ENCODE measurements around the gene CTSD.

The CTSD gene

DNA sequence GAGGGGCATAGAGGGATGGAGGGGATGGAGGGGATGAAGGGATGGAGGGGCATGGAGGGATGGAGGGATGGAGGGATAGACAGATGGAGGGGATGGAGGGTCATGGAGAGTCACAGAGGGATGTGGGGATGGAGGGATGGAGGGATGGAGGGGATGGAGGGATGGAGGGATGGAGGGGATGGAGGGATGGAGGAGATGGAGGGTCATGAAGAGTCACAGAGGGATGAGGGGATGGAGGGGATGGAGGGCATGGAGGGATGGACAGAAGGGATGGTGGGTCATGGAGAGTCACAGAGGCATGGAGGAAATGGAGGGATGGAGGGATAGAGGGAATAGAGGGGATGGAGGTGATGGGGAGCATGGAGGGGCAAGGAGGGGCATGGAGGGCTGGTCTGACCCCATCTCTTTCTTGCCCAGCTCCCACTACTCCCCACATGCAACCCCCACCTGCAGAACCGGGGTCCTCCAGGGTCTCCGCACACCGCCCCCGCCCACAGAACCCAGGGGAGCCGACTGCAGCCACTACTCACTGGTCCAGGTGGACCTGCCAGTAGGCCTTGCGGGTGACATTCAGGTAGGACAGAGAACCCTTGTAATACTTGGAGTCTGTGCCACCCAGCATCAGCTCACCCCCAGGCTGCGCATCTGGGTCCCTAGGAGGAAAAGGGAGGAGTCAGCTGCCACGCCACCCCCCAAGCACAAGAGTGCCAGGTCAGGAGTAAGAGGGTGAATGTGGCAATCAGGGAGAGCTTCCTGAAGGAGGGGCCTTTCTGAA is 9.2 kb downstream of the CTSD start:
- DNase-seq, result no peak

DNA sequence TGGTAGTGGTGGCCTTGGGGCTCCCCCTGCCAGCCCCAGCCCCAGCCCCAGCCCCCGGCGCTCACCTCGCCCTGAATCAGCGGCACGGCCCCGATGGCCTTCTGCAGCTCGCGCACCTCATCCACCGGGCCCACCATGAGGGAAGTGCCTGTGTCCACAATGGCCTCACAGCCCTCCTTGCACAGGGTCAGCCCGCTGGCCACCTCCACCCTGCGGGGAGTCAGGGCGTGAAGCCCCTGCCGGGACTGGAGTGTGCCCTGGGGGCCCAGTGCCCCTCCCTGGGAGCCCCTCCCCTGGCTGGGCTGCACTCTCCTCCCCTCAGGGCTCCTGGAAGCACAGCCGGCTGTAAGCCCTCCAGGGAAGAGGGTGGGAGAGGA is 9.8 kb downstream of the CTSD start:
- DNase-seq, result no peak

DNA sequence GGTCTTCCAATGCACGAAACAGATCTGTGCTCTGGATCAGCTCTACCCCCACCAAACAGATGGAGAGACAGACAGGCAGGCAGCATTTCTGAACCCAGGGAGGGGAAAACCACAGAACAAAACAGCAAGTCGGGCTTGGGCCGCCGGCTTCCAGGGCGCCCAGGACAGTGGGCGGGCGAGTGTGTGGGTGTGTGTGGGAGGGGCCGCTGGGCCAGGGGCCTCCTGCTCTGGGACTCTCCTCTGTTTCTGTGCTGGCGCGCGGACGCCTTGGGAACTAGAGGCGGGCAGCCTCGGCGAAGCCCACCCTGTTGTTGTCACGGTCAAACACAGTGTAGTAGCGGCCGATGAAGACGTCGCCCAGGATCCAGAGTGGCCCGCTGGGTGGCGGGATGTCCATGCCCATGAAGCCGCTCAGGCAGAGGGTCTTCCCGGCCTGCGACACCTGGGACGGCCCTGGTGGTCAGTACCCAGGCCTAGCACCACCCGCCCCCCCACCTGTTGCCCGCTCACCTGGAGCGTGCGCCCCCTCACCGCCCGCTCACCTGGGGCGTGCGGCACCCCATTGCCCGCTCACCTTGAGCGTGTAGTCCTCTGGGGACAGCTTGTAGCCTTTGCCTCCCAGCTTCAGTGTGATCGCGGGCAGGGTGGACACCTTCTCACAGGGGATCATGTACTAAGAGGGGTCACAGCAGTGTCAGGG is 10.3 kb downstream of the CTSD start:
- no peak for DNase-seq

DNA sequence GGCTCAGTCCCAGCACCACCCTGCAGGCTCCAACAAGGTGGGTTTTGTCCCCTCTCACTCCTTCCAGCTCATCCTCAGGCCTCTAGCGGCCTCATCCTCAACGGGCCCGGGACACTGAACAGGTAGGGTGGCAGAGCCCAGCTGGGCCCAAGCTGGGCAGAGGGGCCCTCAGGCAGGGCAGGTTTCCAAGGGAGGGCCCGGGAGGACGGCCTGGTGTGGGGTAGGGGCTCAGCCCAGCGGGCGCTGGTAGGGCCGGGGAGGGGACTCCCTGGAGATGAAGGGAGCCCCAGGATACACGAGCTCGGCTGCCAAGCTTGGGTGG is 10.9 kb downstream of the CTSD start:
- DNase-seq, result no peak

DNA sequence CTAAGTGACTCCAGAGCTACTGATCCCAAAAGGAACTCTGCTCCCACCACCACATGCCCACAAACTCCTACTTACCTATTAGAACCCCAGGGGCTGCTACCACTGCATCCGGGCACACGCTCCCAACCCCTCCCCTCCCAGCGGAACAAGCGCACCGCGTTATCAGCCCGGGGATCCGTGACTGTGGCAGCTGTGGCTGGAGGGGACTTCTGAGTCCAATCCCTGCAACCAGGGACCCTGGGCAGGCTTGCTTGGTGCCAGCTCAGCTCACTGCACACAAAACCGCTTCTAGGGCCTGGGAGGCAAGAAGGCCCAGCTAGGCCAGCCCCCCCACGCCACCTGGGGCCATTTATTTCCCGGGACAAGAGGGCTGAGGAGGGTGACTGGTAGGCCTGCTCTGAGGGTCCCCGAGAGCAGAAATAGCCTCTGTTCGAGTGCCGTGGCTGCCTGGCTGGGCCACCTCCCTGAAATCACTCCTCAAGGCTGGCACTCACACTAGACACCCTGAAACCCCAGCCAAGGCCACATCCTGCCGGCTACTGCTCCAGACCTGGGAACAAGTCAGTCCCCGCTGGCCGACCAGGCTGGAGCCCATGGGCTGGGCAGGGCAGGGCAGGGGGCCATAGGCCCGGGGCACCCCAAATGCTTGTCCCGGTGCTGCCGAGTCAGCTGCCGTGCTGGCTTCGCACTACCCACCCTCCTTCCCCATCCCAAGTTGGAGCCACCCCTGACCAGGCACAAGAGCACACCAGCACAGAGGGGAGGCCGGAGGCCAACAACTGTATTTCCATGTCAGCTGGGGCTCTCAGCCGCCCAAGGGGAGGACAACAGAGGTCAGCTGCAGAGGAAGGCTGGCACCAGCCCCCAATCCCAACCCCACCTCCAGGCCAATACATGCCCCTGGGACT is 11.5 kb downstream of the CTSD start:
- DNase-seq, result no peak

DNA sequence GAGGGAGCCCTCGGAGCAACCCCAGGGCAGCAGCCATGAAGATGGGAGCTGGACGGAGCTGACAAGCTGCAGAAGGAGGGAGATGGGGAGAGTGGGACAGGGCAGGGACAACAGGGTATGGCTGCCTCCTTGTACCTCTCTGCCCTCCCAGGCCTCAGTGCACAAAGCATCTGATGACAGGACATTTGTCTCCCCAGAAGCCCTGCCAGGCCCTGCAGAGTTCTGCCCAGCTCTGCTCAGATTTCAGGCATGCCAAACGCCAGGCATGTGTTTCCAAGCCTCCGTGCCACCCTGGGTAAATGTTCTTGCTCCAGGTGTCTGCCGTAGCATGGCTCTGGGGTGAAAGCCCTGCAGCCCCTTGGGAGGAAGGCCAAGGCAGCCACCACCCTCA is 12.2 kb downstream of the CTSD start:
- no peak for DNase-seq

DNA sequence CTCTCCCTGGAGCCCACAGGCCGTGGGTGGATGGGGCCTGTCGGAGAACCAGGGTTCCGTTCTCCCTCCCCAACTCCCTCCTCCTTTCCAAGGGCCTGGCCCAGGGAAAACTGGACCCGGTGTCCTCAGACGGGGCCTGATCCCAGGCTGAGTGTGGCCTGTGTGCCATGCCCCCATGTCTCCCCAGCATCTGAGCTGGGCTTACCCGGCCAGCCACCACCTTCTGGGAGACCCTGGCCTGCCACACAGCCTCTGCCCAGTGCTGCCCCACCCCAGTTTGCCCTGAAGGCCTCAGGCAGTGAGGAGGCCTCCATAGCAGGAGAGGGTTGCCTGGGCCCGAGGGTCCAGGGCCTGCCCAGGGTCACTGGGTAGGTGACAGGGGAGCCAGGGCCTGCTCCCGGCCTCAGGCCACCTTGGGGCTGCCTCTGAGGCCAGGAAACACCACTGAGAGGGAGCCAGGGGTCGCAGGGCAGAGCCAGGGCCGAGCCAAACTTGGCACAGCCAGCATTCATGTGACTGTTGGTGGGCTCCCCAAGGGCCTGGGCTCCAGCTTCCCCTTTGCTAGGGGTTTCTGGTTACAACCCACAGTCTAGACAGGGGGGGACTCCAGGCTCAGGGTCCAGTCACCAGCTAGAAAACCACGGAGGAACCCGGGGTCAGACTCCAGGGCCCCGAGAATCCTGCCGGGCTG is 12.7 kb downstream of the CTSD start:
- DNase-seq, result no peak

DNA sequence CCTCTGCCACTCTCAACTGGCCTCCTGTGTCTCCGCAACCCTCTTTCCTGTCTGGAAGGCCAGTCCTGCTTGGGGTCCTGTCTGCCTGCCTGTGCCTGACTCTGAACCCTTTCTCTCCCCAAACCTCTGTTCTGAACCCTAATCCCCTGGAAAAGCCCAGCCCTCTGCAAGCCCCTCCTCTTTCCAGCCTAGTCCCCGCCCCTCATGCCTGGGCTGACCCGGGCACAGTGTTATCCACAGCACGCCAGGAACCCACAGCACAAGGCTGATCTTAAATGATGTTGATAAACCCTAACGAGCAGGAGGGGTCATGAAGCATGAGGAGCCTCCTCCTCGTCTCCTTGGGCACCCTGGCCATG is 13.3 kb downstream of the CTSD start, which contains the start of gene IFITM10:
TSS of gene IFITM10 (minus strand) at position 115 of the 359 bp plus-strand sequence. CDS start 153 bp downstream, outside the sequence.
- no peak for DNase-seq

DNA sequence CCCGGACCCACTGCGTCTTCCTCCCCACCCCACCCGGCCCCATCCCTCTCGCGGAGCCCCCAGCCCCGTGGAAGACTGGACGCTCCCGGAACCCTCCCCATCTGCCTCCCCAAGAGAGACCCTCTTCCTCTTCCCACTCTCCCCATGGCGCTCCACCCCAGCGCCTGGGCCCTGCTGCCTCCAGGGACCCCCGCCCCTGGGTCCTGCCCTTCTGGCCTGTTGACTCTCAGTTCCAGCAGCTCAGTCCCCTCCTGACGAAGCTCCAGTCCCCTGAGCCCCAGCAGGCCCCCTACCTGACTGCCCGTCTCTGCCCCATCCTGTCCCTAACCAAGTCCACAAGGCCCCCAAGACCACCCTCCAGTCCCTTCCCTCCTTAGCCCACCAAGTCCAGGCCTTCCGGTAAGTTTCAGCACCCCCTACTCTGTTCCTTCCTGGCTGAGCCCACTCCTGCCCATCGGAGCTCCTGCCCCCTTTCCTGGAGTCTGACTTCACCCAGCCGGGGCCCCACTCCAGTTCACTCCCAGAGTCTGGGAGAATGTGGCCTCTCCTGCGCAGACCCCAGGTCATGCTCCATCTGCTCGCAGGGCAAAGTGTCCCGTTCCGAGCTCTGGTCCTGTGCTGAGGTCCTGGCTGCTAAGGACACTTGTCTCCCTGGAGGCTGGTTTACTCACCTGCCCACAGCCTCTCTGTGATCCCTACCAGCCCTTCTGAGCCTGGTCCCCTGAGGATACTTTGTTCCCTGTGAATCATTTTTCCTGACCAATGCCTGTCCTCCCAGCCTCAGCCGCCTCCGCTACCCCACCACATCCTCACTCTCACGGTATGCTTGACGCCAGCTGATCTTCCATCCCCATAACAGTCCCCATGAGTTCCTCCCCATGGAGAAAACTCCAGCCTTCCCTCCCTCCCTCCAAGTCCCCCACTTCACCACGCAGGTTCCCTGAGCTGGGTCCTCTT is 14.1 kb downstream of the CTSD start:
- no peak for DNase-seq

DNA sequence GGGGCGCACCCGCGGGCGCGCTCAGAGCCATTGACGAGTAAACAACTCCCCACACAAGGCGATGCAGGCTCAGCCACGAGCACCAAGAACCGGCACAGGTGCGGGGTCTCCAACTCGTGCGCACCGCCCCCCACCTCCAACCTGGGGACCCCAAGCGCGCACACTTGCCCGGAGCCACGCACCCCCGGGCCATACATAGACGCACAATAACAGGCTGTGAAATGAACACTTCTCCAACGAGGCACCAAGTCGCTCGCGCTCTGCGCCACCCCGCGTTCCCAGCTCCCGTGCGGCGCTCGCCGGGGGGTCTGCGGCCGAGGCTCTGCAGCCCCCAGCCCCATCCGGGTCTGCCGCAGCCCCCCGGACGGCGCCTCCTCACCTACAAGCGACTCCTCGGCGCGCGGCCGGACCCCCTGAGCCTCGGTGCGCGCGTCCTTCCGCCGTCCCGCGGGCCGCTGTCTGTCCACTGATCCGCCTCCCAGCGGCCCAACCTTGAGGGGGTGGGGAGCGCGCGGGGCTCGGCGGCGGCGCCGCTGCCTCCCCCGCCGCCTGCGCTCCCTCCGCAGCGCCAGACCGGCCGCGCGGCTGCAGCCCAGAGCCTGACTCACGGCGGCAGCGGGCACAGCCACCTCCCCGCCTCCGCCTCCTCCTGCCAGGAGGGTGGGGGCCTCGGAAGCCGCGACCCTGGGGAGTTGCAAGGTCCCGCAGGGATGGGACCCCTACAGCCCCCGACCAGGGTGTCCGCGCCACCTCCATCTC is 14.9 kb downstream of the CTSD start:
- DNase-seq, result no peak

DNA sequence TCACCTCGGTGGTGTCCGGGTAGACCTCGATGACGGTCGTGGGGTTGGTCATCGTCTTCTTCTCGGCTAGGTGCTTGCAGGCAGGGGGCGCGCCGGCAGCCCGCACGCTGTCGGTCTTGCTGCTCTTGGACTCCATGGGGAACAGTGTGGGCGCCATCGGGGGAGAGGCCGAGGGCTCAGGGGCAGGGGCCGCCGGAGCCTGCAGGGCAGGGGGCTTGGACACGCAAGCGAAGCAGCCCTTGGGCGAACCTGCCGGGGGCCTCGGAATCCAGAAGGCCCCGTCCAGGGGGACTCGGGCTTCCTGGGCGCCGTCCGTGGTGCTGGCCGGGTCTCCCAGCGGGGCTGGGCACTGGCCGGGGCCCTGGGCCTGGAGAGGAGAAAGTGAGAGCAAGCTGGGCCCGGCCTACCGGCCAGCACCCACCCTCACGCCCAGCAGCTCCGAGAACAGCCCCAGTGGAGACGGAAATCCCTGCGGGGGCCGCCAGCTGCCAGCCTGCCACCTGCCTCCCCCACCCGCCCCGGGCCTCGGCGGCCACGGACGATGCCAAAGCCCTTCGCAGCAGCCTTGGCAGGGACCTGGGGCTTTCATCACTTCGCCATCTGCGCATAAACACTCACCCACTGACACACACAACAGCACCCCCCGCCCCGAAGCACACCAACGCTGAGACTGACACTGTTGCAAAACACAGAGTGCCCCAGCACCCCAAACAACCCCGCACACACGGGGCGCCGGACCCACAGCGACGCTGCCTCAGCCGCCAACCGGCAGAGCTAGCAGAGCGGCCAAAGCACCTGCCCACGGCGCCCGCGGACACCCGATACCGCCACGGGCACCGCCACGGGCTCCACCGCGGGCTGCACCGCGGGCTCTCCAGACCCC is 15.7 kb downstream of the CTSD start:
- DNase-seq, result no peak

DNA sequence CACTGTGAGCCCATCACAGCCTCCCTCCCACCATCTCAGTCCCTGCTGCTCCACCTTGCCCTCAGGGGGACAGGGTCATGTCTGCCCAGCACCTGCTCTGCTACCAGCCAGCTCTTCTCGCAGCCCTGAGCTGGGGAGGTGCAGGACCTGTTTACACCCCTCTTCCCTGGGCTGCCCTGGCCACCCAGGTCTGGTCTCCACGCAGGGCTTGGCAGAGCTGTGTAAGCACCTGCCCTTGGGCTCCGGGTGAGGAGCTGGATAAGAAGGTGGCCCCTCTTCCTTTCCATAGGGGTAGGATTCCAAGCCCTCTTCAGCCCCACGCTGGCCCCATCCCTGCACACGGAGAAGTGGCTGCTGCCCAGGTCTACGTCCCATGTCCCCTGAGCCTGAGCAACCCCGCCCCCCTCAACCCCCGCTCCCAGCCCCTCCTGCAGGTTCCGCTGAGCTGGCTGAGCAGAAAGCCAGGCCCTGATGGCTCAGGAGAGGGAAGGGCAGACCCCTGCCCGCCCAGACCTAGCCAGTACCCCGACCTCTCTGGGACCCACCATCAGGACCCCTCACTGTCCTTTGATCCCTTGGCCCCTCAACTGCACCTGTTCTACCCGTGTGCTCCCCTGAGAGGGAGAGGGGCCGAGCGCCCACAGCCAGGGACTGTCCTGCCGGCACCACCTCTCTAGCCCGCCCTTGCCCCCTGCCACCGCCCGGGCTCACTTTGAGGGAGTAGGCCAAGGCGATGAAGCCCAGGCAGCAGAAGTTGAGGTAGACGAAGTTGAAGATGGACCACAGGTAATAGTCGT is 16.6 kb downstream of the CTSD start:
- no peak for DNase-seq

DNA sequence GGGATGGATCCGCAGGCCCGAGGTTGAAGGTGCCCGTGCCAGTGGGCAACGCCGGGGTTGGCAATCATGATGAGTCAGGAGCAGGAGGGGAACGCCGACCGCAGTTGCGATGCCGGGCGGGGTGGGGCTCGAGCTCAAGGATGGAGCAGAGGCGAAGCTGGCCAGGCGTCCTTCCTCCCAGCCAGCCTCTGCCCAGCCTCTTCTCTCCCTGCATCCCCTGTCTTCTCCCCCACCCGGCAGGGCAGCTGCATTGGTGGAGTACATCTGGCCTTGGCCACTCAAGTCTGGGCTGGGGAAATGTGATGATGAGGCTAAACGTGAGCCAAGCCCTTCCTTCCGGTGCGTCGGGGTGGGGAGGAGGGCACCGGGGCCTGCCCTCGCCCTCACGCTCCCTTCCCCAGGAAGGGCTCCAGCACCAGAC is 17.2 kb downstream of the CTSD start:
- DNase-seq, result no peak

DNA sequence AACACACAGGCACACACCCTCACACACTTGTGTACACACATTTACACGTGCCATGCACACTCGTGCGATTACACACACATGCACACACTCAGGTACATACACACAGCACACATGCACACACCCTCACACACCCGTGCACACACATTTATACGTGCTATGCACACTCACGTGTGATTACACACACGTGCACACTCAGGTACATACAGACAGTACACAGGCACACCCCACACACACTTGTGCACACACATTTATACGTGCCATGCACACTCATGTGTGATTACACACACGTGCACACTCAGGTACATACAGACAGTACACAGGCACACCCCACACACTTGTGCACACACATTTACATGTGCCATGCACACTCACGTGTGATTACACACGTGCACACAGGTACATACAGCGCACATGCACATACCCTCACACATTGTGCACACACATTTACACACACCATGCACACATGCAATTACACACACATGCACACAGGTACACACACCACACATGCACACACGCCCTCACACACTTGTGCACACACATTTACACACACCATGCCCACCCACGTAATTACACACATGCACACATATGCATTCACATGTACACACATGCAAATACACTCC is 17.9 kb downstream of the CTSD start:
- DNase-seq, result no peak

DNA sequence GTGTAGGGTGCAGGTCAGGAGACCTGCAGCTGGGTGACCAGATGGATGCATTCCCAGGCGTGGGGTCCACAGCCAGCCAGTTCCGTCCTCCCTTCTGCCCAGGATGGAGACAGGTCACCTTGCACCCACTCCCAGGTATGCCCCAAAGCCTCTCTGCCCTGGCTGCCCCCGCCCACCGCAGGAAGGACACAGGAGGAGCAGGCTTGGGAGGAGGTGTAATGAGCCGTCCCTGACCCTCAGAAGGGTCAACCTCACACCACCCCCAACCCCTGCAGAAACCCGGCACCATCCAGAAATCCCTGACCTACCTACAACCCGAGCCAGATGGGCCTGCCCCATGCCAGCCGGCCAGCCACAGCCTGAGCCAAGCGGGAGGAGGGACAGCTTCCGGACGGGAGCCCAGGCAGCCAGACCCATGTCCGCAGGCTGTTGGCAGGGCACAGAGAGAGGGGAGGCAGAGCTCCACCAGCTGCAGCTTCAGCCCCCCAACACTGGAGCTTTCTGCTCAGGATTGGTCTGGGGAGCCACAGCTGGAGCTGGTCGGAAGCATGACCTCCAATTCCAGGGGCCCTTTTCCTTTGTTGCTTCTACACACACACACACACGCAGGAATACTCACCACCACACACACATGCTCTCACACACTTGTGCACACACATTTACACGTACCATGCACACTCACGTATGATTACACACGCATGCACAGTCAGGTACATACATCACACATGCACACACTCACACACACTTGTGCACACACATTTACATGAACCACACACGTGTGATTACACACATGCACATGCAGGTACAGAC is 18.6 kb downstream of the CTSD start:
- no peak for DNase-seq

DNA sequence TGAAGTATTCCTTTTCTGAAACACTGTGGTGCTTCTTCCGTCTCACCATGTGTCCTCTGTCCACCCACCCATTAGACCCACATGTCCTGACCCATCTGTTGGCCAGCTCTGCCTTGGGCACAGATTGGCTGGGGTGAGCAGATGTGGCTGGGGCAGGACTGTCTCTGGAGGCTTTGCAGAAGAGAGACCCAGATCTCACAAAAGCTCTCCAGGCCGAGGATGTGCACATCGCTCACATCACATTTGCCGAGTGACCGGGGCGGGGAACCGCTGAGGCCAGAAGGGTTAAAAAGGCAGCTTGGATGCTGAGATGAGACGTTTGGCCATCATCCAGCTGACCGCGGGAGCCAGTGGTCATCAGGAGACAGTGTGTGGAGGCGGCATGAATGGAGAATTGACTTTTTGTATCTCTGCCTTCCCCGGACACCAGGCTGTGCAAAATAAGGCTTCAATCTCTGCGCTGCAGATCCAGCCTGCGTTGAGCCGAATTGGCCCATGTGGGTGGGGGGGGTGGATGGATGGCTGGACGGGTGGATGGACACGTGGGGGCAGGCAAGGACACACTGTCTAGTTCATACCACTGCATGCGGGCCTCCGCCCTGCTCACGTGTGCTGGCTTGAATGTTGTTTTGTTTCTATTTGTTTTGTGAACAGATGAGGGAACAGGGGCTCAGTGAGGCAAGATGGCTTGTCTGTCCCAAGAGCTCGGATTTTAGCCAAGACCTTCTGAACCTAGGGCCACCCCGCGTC is 19.4 kb downstream of the CTSD start:
- DNase-seq, result no peak

DNA sequence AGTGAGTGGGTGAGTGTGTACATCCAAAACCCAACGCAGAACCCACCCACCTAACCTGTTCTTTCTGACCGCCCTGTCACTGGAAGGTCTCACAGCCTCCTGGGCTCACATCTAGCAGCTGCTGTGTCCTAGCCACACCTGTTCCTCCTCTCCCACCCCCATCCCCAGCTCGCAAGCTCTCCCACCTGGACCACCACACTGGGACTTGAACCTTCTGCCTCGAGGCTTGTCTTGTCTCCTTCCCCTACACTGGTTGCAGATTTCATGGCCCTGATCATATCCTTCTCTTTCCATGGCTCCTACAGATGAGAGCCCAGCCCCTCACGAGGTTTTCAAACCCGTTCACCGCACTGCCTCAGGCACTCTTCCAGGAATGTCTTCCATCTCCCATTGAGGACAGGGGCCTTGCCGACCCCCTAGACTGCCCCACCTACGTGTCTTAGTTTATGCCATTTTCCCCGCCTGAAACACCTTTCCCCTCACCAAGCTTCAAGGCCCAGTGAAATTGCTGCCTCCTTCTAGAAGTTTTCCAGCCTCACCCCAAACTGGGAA is 20.1 kb downstream of the CTSD start:
- DNase-seq, result no peak

Measured in stimulated activated CD4-positive, alpha-beta T cell treated with anti-CD3 and anti-CD28 coated beads, Interleukin-4, amount 100 ng/mL, for 4 hours (primary cell).